HepG2 (cell line): ENCODE results near the gene HSP90AB1. TPM values are rescaled to one million over a fixed set of nuclear protein-coding genes. Genes with fewer than 3 reads are reported as not detected.

Experiments used
- AFF4 ChIP-seq: sonication (generic); formaldehyde crosslinking; IDR thresholded peaks from 2 replicates; pipeline ENCODE4 v1.4.0; 2020; ENCODE audit warnings: missing genetic modification reagents
- ATF7-NPFF ChIP-seq: sonication (generic); formaldehyde crosslinking; IDR thresholded peaks from 2 replicates; pipeline ENCODE4 v1.8.1; 2023; ENCODE audit warnings: mild to moderate bottlenecking, low read depth, missing genetic modification reagents, moderate library complexity
- HINFP ChIP-seq: sonication (generic); formaldehyde crosslinking; IDR thresholded peaks from 2 replicates; pipeline ENCODE4 v1.4.0; 2020; ENCODE audit warnings: low read depth, mild to moderate bottlenecking, missing genetic modification reagents
- HOMEZ ChIP-seq: IDR thresholded peaks from 2 replicates; pipeline ENCODE4 v1.6.1; 2016; ENCODE audit warnings: low read depth
- MED8 ChIP-seq: sonication (generic); formaldehyde crosslinking; IDR thresholded peaks from 2 replicates; pipeline ENCODE4 v1.8.1; 2023; ENCODE audit warnings: mild to moderate bottlenecking, missing genetic modification reagents; ENCODE audit not compliant: insufficient replicate concordance
- MYNN ChIP-seq: sonication (generic); formaldehyde crosslinking; IDR thresholded peaks from 2 replicates; pipeline ENCODE4 v1.4.0; 2020; ENCODE audit warnings: mild to moderate bottlenecking, low read depth, missing genetic modification reagents
- NAIF1 ChIP-seq: sonication (generic); formaldehyde crosslinking; IDR thresholded peaks from 2 replicates; pipeline ENCODE4 v1.5.0; 2020; ENCODE audit warnings: mild to moderate bottlenecking, missing genetic modification reagents, borderline replicate concordance
- POLR2AphosphoS5 ChIP-seq: IDR thresholded peaks from 2 replicates; pipeline ENCODE4 v1.6.1; 2012; ENCODE audit warnings: low read depth, low read length
- RARA ChIP-seq: IDR thresholded peaks from 2 replicates; pipeline ENCODE4 v1.6.1; 2016; ENCODE audit warnings: missing genetic modification reagents, missing compliant biosample characterization
- SCMH1 ChIP-seq: sonication (generic); formaldehyde crosslinking; IDR thresholded peaks from 2 replicates; pipeline ENCODE4 v1.9.0; 2021; ENCODE audit warnings: missing genetic modification reagents, mild to moderate bottlenecking, borderline replicate concordance
- SNAPC5 ChIP-seq: sonication (generic); formaldehyde crosslinking; IDR thresholded peaks from 2 replicates; pipeline ENCODE4 v1.8.1; 2023; ENCODE audit warnings: mild to moderate bottlenecking, missing genetic modification reagents, borderline replicate concordance
- SPEN ChIP-seq: sonication (generic); formaldehyde crosslinking; IDR thresholded peaks from 2 replicates; pipeline ENCODE4 v1.5.1; 2020; ENCODE audit warnings: low read depth, mild to moderate bottlenecking, missing genetic modification reagents
- TBX2 ChIP-seq: sonication (generic); formaldehyde crosslinking; IDR thresholded peaks from 2 replicates; pipeline ENCODE4 v1.5.0; 2020; ENCODE audit warnings: missing genetic modification reagents, mild to moderate bottlenecking, borderline replicate concordance
- ZNF224 ChIP-seq: sonication (generic); formaldehyde crosslinking; IDR thresholded peaks from 2 replicates; pipeline ENCODE4 v1.5.0; 2020; ENCODE audit warnings: mild to moderate bottlenecking, missing genetic modification reagents
- ZNF792 ChIP-seq: IDR thresholded peaks from 2 replicates; pipeline ENCODE4 v1.6.1; 2016
- ZNF83 ChIP-seq: sonication (generic); formaldehyde crosslinking; IDR thresholded peaks from 2 replicates; pipeline ENCODE4 v1.4.0; 2020; ENCODE audit warnings: missing genetic modification reagents, mild to moderate bottlenecking, borderline replicate concordance
- polyA plus RNA-seq, 8 experiments: library from polyadenylated mRNA; depleted of rRNA in 3 of 8; stranded (reverse) in 7 of 8; unstranded in 1 of 8; fragments of >200 nt; fragmentation: Illumina TruSeq in 4 of 8; extraction: Trizol in 4 of 8; gene quantifications; 2 replicates each; pipeline versions ENCODE4 v1.2.1 to v1.2.3, GENCODE V29; 2011 to 2016; ENCODE audit warnings: low read depth in 4 of 8, missing spikeins in 1 of 8, mixed read lengths in 1 of 8; ENCODE audit not compliant: insufficient read depth in 1 of 8
- total RNA-seq, 5 experiments: library from RNA; depleted of rRNA; stranded (reverse); fragments of >200 nt; fragmentation: Illumina TruSeq; extraction: Trizol; gene quantifications; 2 replicates each; pipeline ENCODE4 v1.2.3, GENCODE V29; 2016; ENCODE audit warnings: low read depth in 1 of 5
- TF ChIP-seq, protein P1 (sequence below): sonication (generic); formaldehyde crosslinking; IDR thresholded peaks from 2 replicates; pipeline ENCODE4 v1.5.1; 2020; ENCODE audit warnings: missing genetic modification reagents, mild to moderate bottlenecking, borderline replicate concordance
- TF ChIP-seq, protein P2 (sequence below): sonication (generic); formaldehyde crosslinking; conservative IDR thresholded peaks from 2 replicates; pipeline ENCODE4 v1.4.0; 2020; ENCODE audit warnings: missing genetic modification reagents

HSP90AB1 gene
- total and polyA plus RNA-seq, 2 of the 13 experiments (the other 11 are each of a cell fraction or from before 2014, with no cell fraction given): 1,325 to 1,472 TPM

- no peak for TF ChIP-seq MED8 (CRISPR knock-in tag)
- no peak for TF ChIP-seq SPEN
- no peak; the same call in 1 of the 2 replicates for TF ChIP-seq NAIF1
- peak; percentile 46; the same call in 1 of the 2 replicates for TF ChIP-seq HINFP (CRISPR knock-in tag)
- peak; percentile 95 for TF ChIP-seq ZNF224 (CRISPR knock-in tag)
- TF ChIP-seq RARA: 0 out of 2 replicates have a peak, but pooled peaks have one; percentile 3
- peak; percentile 90; the same call in 1 of the 2 replicates for TF ChIP-seq MYNN (CRISPR knock-in tag)
- no peak for TF ChIP-seq SNAPC5 (CRISPR knock-in tag)
- TF ChIP-seq ZNF792: peak; percentile 85
- TF ChIP-seq TBX2 (CRISPR knock-in tag): peak; percentile 60; the same call in 1 of the 2 replicates
- TF ChIP-seq HOMEZ (CRISPR knock-in tag): 0 out of 2 replicates have a peak, but pooled peaks have one; percentile 27
- TF ChIP-seq POLR2AphosphoS5: peak; percentile 39; the same call in 1 of the 2 replicates
- TF ChIP-seq, protein P1, sequence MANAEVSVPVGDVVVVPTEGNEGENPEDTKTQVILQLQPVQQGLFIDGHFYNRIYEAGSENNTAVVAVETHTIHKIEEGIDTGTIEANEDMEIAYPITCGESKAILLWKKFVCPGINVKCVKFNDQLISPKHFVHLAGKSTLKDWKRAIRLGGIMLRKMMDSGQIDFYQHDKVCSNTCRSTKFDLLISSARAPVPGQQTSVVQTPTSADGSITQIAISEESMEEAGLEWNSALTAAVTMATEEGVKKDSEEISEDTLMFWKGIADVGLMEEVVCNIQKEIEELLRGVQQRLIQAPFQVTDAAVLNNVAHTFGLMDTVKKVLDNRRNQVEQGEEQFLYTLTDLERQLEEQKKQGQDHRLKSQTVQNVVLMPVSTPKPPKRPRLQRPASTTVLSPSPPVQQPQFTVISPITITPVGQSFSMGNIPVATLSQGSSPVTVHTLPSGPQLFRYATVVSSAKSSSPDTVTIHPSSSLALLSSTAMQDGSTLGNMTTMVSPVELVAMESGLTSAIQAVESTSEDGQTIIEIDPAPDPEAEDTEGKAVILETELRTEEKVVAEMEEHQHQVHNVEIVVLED: peak; percentile 73; the same call in 1 of the 2 replicates
- TF ChIP-seq AFF4: no peak
- peak; percentile 87 for TF ChIP-seq ATF7-NPFF
- TF ChIP-seq SCMH1 (CRISPR knock-in tag): no peak
- peak; percentile 90; the same call in 1 of the 2 replicates for TF ChIP-seq ZNF83
- TF ChIP-seq, protein P2, sequence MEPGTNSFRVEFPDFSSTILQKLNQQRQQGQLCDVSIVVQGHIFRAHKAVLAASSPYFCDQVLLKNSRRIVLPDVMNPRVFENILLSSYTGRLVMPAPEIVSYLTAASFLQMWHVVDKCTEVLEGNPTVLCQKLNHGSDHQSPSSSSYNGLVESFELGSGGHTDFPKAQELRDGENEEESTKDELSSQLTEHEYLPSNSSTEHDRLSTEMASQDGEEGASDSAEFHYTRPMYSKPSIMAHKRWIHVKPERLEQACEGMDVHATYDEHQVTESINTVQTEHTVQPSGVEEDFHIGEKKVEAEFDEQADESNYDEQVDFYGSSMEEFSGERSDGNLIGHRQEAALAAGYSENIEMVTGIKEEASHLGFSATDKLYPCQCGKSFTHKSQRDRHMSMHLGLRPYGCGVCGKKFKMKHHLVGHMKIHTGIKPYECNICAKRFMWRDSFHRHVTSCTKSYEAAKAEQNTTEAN: peak; percentile 49; the same call in 1 of the 2 replicates
Measured at GRCh38 chr6:44219053-44219814, 27.7 kb upstream of the HSP90AB1 start (continued).
